SU-DHL-6 (cell line): ENCODE results near the gene SPTBN1.

Experiments used
- CTCF ChIP-seq: fragments of 200-600 bp; sonication (generic); IDR thresholded peaks from one replicate; pipeline ENCODE4 v1.5.1; 2017; ENCODE audit warnings: antibody characterized with exemption, mild to moderate bottlenecking, low read length, moderate library complexity; ENCODE audit not compliant: insufficient read depth, poor library complexity, severe bottlenecking
- EZH2phosphoT487 ChIP-seq: fragments of 200-600 bp; sonication (generic), shearing (Covaris generic); conservative IDR thresholded peaks from 2 replicates; pipeline ENCODE4 v1.6.1; 2018; ENCODE audit warnings: mild to moderate bottlenecking, antibody characterized with exemption, low read length, moderate library complexity, mixed read lengths

DNA sequence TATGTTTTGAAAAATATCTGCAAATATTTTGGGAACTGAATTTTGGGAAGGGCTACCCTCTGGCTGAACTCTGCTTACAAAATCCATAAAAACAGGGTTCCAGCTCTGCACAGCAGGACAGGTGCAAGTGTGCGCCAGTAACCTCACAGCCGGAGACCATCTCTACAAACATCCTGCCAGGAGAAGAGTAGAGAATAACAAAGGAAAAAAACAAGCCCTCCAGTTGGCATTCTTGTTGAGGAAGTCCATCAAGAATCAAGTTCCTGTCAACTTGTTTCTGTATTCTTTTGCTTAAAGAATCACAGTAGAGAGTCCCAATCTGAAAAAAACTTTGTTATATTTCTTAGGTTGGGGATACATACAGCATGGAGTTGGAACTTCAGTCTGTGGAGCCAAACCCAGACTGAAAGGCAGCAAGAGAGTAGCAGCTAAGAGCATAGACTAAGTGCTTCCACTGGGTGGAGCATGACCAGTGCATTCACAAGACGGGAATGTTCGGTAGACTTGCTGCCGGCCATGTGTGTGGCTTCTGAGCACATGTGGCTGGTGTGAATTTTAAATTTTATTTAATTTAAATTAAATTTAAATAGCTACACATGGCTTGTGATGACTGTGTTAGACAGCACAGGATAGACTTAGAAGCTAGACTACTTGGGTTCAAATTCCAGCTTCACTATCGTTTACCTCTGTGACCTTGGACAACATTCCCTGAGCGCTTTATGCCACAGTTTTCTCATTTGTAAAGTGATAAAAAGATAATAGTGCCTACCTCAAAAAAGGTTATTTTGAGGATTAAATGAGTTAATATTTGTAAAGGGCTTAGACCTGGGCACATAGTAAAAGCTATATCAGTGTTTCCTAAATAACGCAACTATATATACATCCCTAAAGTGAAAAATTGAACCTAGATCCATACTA, 41.9 kb downstream of the SPTBN1 start:
- TF ChIP-seq CTCF (no peak), EZH2phosphoT487 (no peak)
